ENCODE results near the gene CNTNAP2.
"Not testable (repeated sequence)": the region's sequence is repeated elsewhere in the genome, so short reads cannot be mapped to it uniquely, and the experiment has no call there.

Gene CNTNAP2

GRCh38 chr7:146138926-146139325 is 22.3 kb downstream of the CNTNAP2 start:
- DNase-seq (ENCODE audit: low read depth) = no peak
- H3K4me3 ChIP-seq (ENCODE audit: low read depth, low read length) = no peak overlapping the region

- DNase-seq (ENCODE audit: low read depth) = peak; percentile 11
Observed at GRCh38 chr7:146146831-146147486, 30.4 kb downstream of the CNTNAP2 start.

GRCh38 chr7:146150153-146150552 is 33.6 kb downstream of the CNTNAP2 start:
- DNase-seq (ENCODE audit: low read depth) = no peak

More at GRCh38 chr7:146146831-146147486, 30.4 kb downstream of the CNTNAP2 start:
- no peak overlapping the region for H3K4me3 ChIP-seq (ENCODE audit: low read depth, low read length)

GRCh38 chr7:146172112-146172511 is 55.5 kb downstream of the CNTNAP2 start:
- no peak for DNase-seq (ENCODE audit: low read depth)
- H3K4me3 ChIP-seq (ENCODE audit: low read depth, low read length) = no peak overlapping the region

More at GRCh38 chr7:146150153-146150552, 33.6 kb downstream of the CNTNAP2 start:
- H3K4me3 ChIP-seq (ENCODE audit: low read depth, low read length) = no peak overlapping the region

GRCh38 chr7:146175716-146176115 is 59.1 kb downstream of the CNTNAP2 start:
- no peak overlapping the region for H3K4me3 ChIP-seq (ENCODE audit: low read depth, low read length)
- no peak for DNase-seq (ENCODE audit: low read depth)

- H3K4me3 ChIP-seq (ENCODE audit: low read depth, low read length) = no peak overlapping the region
- DNase-seq (ENCODE audit: low read depth) = no peak
Observed at GRCh38 chr7:146176860-146177259, 60.3 kb downstream of the CNTNAP2 start.

- no peak for DNase-seq (ENCODE audit: low read depth)
- no peak overlapping the region for H3K4me3 ChIP-seq (ENCODE audit: low read depth, low read length)
Observed at GRCh38 chr7:146177301-146177700, 60.7 kb downstream of the CNTNAP2 start.

- DNase-seq (ENCODE audit: low read depth) = no peak
- no peak overlapping the region for H3K4me3 ChIP-seq (ENCODE audit: low read depth, low read length)
Observed at GRCh38 chr7:146185844-146186243, 69.2 kb downstream of the CNTNAP2 start.

GRCh38 chr7:146191428-146191827 is 74.8 kb downstream of the CNTNAP2 start:
- not testable (repeated sequence) for DNase-seq (ENCODE audit: low read depth); H3K4me3 ChIP-seq (ENCODE audit: low read depth, low read length)

GRCh38 chr7:146201945-146202344 is 85.3 kb downstream of the CNTNAP2 start:
- H3K4me3 ChIP-seq (ENCODE audit: low read depth, low read length) = no peak overlapping the region
- DNase-seq (ENCODE audit: low read depth) = no peak

GRCh38 chr7:146206270-146206669 is 89.7 kb downstream of the CNTNAP2 start:
- no peak for DNase-seq (ENCODE audit: low read depth)

GRCh38 chr7:146208492-146208891 is 91.9 kb downstream of the CNTNAP2 start:
- no peak overlapping the region for H3K4me3 ChIP-seq (ENCODE audit: low read depth, low read length)
- no peak for DNase-seq (ENCODE audit: low read depth)

More at GRCh38 chr7:146206270-146206669, 89.7 kb downstream of the CNTNAP2 start:
- no peak overlapping the region for H3K4me3 ChIP-seq (ENCODE audit: low read depth, low read length)

GRCh38 chr7:146214842-146215241 is 98.2 kb downstream of the CNTNAP2 start:
- DNase-seq (ENCODE audit: low read depth) = no peak
- H3K4me3 ChIP-seq (ENCODE audit: low read depth, low read length) = no peak overlapping the region

GRCh38 chr7:146216396-146217041 is 99.9 kb downstream of the CNTNAP2 start:
- no peak overlapping the region for H3K4me3 ChIP-seq (ENCODE audit: low read depth, low read length)
- DNase-seq (ENCODE audit: low read depth) = no peak

- DNase-seq (ENCODE audit: low read depth) = no peak
- H3K4me3 ChIP-seq (ENCODE audit: low read depth, low read length) = no peak overlapping the region
Observed at GRCh38 chr7:146223851-146224250, 107.2 kb downstream of the CNTNAP2 start.

GRCh38 chr7:146232604-146233003 is 116.0 kb downstream of the CNTNAP2 start:
- H3K4me3 ChIP-seq (ENCODE audit: low read depth, low read length) = no peak overlapping the region
- no peak for DNase-seq (ENCODE audit: low read depth)

- DNase-seq (ENCODE audit: low read depth) = no peak
- no peak overlapping the region for H3K4me3 ChIP-seq (ENCODE audit: low read depth, low read length)
Observed at GRCh38 chr7:146235195-146235594, 118.6 kb downstream of the CNTNAP2 start.

- no peak for DNase-seq (ENCODE audit: low read depth)
- H3K4me3 ChIP-seq (ENCODE audit: low read depth, low read length) = no peak overlapping the region
Observed at GRCh38 chr7:146242661-146243060, 126.1 kb downstream of the CNTNAP2 start.

- H3K4me3 ChIP-seq (ENCODE audit: low read depth, low read length); DNase-seq (ENCODE audit: low read depth): not testable (repeated sequence)
Observed at GRCh38 chr7:146247991-146248390, 131.4 kb downstream of the CNTNAP2 start.

GRCh38 chr7:146248744-146249143 is 132.1 kb downstream of the CNTNAP2 start:
- DNase-seq (ENCODE audit: low read depth); H3K4me3 ChIP-seq (ENCODE audit: low read depth, low read length): not testable (repeated sequence)

GRCh38 chr7:146249272-146249671 is 132.7 kb downstream of the CNTNAP2 start:
- H3K4me3 ChIP-seq (ENCODE audit: low read depth, low read length) = no peak overlapping the region
- DNase-seq (ENCODE audit: low read depth) = no peak

Data from skeletal muscle cell (primary cell).